ENCODE results near the gene CDYL.

CDYL gene

GRCh38 chr6:4728926-4729325, 47.3 kb upstream of the CDYL start:
- Histone ChIP-seq H3K27me3 (no peaks in the 10 kb centered on the region), H3K36me3 (no peaks in the 10 kb centered on the region), H3K4me3 (ENCODE audit: low read depth, low read length) (no peak overlapping the region), H3K9me3 (no peaks in the 10 kb centered on the region), H3K4me1 (no peaks in the 10 kb centered on the region)
- no peak for TF ChIP-seq CTCF (IDR thresholded peaks at IDR 0.05; ENCODE audit: low read depth, low read length)
- DNase-seq, result no peak

GRCh38 chr6:4731996-4732395, 44.2 kb upstream of the CDYL start:
- H3K9me3 ChIP-seq, result no peaks in the 10 kb centered on the region
- H3K4me3 ChIP-seq (ENCODE audit: low read depth, low read length), result no peak overlapping the region
- DNase-seq, result no peak
- TF ChIP-seq CTCF (IDR thresholded peaks at IDR 0.05; ENCODE audit: low read depth, low read length), result no peak
- H3K27me3 ChIP-seq, result no peaks in the 10 kb centered on the region
- H3K36me3 ChIP-seq, result no peaks in the 10 kb centered on the region
- H3K4me1 ChIP-seq, result no peaks in the 10 kb centered on the region

- DNase-seq, result peak; percentile 41
- TF ChIP-seq CTCF (IDR thresholded peaks at IDR 0.05; ENCODE audit: low read depth, low read length), result no peak
- H3K9me3 ChIP-seq, result no peaks in the 10 kb centered on the region
Observed at GRCh38 chr6:4732691-4733315, 43.4 kb upstream of the CDYL start.

GRCh38 chr6:4736371-4736873, 39.8 kb upstream of the CDYL start:
- no peak for TF ChIP-seq CTCF (IDR thresholded peaks at IDR 0.05; ENCODE audit: low read depth, low read length)
- H3K4me3 ChIP-seq (ENCODE audit: low read depth, low read length), result no peak overlapping the region
- DNase-seq, result no peak
- no peaks in the 10 kb centered on the region for H3K27me3 ChIP-seq
- H3K36me3 ChIP-seq, result no peaks in the 10 kb centered on the region
- no peaks in the 10 kb centered on the region for H3K4me1 ChIP-seq
- H3K9me3 ChIP-seq, result no peaks in the 10 kb centered on the region

More at GRCh38 chr6:4732691-4733315, 43.4 kb upstream of the CDYL start:
- Histone ChIP-seq H3K4me3 (ENCODE audit: low read depth, low read length) (no peak overlapping the region), H3K4me1 (no peaks in the 10 kb centered on the region), H3K36me3 (no peaks in the 10 kb centered on the region), H3K27me3 (no peaks in the 10 kb centered on the region)

- TF ChIP-seq CTCF (IDR thresholded peaks at IDR 0.05; ENCODE audit: low read depth, low read length), result no peak
- Histone ChIP-seq H3K36me3 (no peaks in the 10 kb centered on the region), H3K9me3 (no peaks in the 10 kb centered on the region), H3K27me3 (no peaks in the 10 kb centered on the region), H3K4me1 (no peaks in the 10 kb centered on the region), H3K4me3 (ENCODE audit: low read depth, low read length) (no peak overlapping the region)
- no peak for DNase-seq
Observed at GRCh38 chr6:4740032-4740431, 36.2 kb upstream of the CDYL start.

GRCh38 chr6:4743062-4743461, 33.1 kb upstream of the CDYL start:
- no peak for DNase-seq
- no peak for TF ChIP-seq CTCF (IDR thresholded peaks at IDR 0.05; ENCODE audit: low read depth, low read length)
- no peaks in the 10 kb centered on the region for H3K9me3 ChIP-seq
- H3K36me3 ChIP-seq, result no peaks in the 10 kb centered on the region
- H3K4me3 ChIP-seq (ENCODE audit: low read depth, low read length), result no peak overlapping the region
- no peaks in the 10 kb centered on the region for H3K4me1 ChIP-seq
- no peaks in the 10 kb centered on the region for H3K27me3 ChIP-seq

Data from BE2C (cell line).